ENCODE results near the gene ASCL1. TPM values are rescaled to one million over a fixed set of nuclear protein-coding genes. Genes with fewer than 3 reads are reported as not detected.

The ASCL1 gene
- total and polyA plus RNA-seq, 2 of the 13 experiments (the other 11 are each of a cell fraction or from before 2014, with no cell fraction given) = not detected

GRCh38 chr12:102920271-102920670, 37.2 kb upstream of the ASCL1 start (continued):
- TF ChIP-seq ZUFSP (CRISPR knock-in tag; IDR thresholded peaks at IDR 0.05; ENCODE audit: borderline replicate concordance) = no peak
- no peak for TF ChIP-seq CENPX (CRISPR knock-in tag; IDR thresholded peaks at IDR 0.05)
- peak; percentile 37; the same call in 1 of the 2 replicates for TF ChIP-seq MTA1 (CRISPR knock-in tag; IDR thresholded peaks at IDR 0.05; ENCODE audit: borderline replicate concordance)
- TF ChIP-seq TMF1 (CRISPR knock-in tag; IDR thresholded peaks at IDR 0.05; ENCODE audit: low read depth) = no peak
- TF ChIP-seq ZBTB33 (CRISPR knock-in tag; IDR thresholded peaks at IDR 0.05) = 0 out of 2 replicates have a peak, but pooled peaks have one; percentile 14
- TF ChIP-seq, protein P1, sequence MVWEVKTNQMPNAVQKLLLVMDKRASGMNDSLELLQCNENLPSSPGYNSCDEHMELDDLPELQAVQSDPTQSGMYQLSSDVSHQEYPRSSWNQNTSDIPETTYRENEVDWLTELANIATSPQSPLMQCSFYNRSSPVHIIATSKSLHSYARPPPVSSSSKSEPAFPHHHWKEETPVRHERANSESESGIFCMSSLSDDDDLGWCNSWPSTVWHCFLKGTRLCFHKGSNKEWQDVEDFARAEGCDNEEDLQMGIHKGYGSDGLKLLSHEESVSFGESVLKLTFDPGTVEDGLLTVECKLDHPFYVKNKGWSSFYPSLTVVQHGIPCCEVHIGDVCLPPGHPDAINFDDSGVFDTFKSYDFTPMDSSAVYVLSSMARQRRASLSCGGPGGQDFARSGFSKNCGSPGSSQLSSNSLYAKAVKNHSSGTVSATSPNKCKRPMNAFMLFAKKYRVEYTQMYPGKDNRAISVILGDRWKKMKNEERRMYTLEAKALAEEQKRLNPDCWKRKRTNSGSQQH (CRISPR knock-in tag; IDR thresholded peaks at IDR 0.05; ENCODE audit: low read depth) = no peak
- no peak for TF ChIP-seq ZNF672 (CRISPR knock-in tag; IDR thresholded peaks at IDR 0.05)
- no peak for TF ChIP-seq ZNF777 (CRISPR knock-in tag; IDR thresholded peaks at IDR 0.05)
- peak; percentile 85; the same call in 1 of the 2 replicates for TF ChIP-seq ELF3 (CRISPR knock-in tag; IDR thresholded peaks at IDR 0.05)
- TF ChIP-seq CC2D1A (CRISPR knock-in tag; IDR thresholded peaks at IDR 0.05) = no peak
- no peak for TF ChIP-seq RELA (CRISPR knock-in tag; IDR thresholded peaks at IDR 0.05)
- no peak for TF ChIP-seq RFXANK (CRISPR knock-in tag; IDR thresholded peaks at IDR 0.05)
- peak; percentile 50 for TF ChIP-seq MED8 (CRISPR knock-in tag; IDR thresholded peaks at IDR 0.05; ENCODE audit: insufficient replicate concordance)
- peak; percentile 95; the same call in 1 of the 2 replicates for TF ChIP-seq FOXK1 (CRISPR knock-in tag; IDR thresholded peaks at IDR 0.05; ENCODE audit: borderline replicate concordance, low read depth)
- TF ChIP-seq PBX2 (CRISPR knock-in tag; IDR thresholded peaks at IDR 0.05) = no peak; the same call in 1 of the 2 replicates
- peak; percentile 87 for TF ChIP-seq HOXD1 (CRISPR knock-in tag; IDR thresholded peaks at IDR 0.05)
- no peak for TF ChIP-seq SNAI1 (CRISPR knock-in tag; IDR thresholded peaks at IDR 0.05; ENCODE audit: borderline replicate concordance)
- TF ChIP-seq ZNF713 (CRISPR knock-in tag; IDR thresholded peaks at IDR 0.05) = no peak
- TF ChIP-seq ZNF264 (CRISPR knock-in tag; IDR thresholded peaks at IDR 0.05) = peak; percentile 87
- peak; percentile 93; the same call in 1 of the 2 replicates for TF ChIP-seq MEIS2 (CRISPR knock-in tag; IDR thresholded peaks at IDR 0.05)
- peak; percentile 71 for TF ChIP-seq TBL1XR1 (IDR thresholded peaks at IDR 0.05; ENCODE audit: borderline replicate concordance, low read length, partially characterized antibody)
- TF ChIP-seq ZNF556 (CRISPR knock-in tag; IDR thresholded peaks at IDR 0.05; ENCODE audit: borderline replicate concordance) = 0 out of 2 replicates have a peak, but pooled peaks have one; percentile 31
- no peak for TF ChIP-seq GPN1 (CRISPR knock-in tag; IDR thresholded peaks at IDR 0.05; ENCODE audit: borderline replicate concordance)
- TF ChIP-seq, protein P2, sequence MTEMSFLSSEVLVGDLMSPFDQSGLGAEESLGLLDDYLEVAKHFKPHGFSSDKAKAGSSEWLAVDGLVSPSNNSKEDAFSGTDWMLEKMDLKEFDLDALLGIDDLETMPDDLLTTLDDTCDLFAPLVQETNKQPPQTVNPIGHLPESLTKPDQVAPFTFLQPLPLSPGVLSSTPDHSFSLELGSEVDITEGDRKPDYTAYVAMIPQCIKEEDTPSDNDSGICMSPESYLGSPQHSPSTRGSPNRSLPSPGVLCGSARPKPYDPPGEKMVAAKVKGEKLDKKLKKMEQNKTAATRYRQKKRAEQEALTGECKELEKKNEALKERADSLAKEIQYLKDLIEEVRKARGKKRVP (CRISPR knock-in tag; IDR thresholded peaks at IDR 0.05) = peak in 1 of 2 experiments; percentile 51; a peak in 1 of 4 replicates

Measured in HepG2 (cell line).